Measurements from ENCODE around the gene LEMD2.

Gene LEMD2

DNA sequence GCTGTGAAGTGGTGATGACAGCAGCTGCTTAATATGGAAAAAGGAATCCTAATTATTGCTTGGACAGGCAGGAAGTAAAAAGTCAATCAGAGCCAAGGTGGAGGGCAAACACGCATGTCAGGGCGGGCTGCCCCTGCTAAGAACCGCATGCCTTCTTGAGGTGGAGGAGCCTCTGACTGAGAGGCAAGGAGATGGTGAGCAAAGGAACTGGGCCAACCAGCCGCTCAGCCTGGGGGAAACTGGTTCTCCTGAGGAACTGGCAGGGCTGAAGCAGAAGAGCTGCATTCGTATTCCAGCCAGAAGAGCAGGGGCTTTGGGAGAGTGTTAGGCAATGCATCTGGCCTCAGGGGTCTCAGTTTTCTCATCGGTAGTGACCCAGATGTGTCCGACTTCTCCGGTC lies 28.0 kb upstream of the LEMD2 start:
- DNase-seq (ENCODE audit: low spot score) = no peak
- TF ChIP-seq, protein P1, sequence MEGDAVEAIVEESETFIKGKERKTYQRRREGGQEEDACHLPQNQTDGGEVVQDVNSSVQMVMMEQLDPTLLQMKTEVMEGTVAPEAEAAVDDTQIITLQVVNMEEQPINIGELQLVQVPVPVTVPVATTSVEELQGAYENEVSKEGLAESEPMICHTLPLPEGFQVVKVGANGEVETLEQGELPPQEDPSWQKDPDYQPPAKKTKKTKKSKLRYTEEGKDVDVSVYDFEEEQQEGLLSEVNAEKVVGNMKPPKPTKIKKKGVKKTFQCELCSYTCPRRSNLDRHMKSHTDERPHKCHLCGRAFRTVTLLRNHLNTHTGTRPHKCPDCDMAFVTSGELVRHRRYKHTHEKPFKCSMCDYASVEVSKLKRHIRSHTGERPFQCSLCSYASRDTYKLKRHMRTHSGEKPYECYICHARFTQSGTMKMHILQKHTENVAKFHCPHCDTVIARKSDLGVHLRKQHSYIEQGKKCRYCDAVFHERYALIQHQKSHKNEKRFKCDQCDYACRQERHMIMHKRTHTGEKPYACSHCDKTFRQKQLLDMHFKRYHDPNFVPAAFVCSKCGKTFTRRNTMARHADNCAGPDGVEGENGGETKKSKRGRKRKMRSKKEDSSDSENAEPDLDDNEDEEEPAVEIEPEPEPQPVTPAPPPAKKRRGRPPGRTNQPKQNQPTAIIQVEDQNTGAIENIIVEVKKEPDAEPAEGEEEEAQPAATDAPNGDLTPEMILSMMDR (IDR thresholded peaks at IDR 0.05; ENCODE audit: extremely low read depth, missing control alignments) = no peak

- TF ChIP-seq, protein P1 (IDR thresholded peaks at IDR 0.05; ENCODE audit: extremely low read depth, missing control alignments) = no peak
- peak; percentile 51 for DNase-seq (ENCODE audit: low spot score)
Observed at GRCh38 chr6:33815854-33816253, 26.9 kb upstream of the LEMD2 start.

- DNase-seq (ENCODE audit: low spot score) = no peak
- TF ChIP-seq, protein P1 (IDR thresholded peaks at IDR 0.05; ENCODE audit: extremely low read depth, missing control alignments) = no peak
Observed at GRCh38 chr6:33813990-33814985, 25.4 kb upstream of the LEMD2 start.

DNA sequence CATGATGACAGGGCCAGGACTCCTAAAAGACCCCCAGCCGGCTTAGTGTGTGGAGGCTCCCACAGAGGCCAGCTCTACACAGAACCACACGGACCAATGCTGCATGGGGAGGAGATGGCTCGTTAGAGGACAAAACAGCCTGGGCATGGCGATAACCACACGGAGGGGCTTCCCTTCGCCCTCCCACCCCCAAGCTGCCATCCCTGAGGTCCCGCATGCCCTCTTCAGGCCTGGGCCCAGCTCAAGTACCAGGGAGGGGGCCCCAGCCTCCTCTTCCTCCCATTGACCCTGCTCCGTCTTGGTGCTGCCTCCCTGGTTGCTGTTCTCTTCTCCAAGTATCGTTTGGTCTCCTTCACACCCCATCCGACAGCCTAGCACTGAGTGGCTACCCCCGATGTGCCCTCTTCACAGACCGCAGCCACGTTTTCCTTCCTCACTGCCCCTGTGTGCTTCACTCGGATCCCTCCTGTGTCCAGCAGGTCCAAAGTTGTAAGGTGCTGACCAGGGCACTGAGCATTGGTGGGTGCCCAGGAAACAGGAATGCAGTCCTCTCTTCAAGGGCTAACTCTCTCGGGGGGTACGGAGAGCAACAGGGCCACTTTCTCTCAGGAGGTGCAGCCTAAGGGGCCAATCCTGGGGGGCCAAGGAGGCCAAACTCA lies 24.4 kb upstream of the LEMD2 start:
- TF ChIP-seq, protein P1 (IDR thresholded peaks at IDR 0.05; ENCODE audit: extremely low read depth, missing control alignments) = no peak
- DNase-seq (ENCODE audit: low spot score) = no peak

DNA sequence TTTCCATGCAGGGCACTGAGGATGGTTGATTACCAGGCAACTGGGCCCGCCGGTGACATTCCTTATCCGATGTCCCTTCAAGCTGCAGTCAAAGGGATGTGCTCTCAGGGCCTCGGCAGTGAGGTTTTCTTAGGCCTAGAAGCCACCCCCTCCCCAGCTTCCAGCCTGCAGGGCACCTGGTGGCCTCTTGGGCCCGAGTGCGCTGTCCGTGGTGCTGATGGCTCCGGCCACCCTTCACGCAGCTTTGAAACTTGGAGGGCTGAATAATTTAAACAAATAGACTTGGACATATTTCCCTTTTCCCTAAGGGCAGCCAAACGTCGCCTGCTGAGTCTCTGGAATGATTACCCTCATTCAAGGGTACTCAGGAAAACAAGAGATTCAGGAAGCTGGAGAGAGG lies 23.7 kb upstream of the LEMD2 start:
- TF ChIP-seq, protein P1 (IDR thresholded peaks at IDR 0.05; ENCODE audit: extremely low read depth, missing control alignments) = no peak
- DNase-seq (ENCODE audit: low spot score) = peak; percentile 70

GRCh38 chr6:33809594-33809993 lies 20.7 kb upstream of the LEMD2 start:
- TF ChIP-seq, protein P1 (IDR thresholded peaks at IDR 0.05; ENCODE audit: extremely low read depth, missing control alignments) = no peak
- DNase-seq (ENCODE audit: low spot score) = no peak

DNA sequence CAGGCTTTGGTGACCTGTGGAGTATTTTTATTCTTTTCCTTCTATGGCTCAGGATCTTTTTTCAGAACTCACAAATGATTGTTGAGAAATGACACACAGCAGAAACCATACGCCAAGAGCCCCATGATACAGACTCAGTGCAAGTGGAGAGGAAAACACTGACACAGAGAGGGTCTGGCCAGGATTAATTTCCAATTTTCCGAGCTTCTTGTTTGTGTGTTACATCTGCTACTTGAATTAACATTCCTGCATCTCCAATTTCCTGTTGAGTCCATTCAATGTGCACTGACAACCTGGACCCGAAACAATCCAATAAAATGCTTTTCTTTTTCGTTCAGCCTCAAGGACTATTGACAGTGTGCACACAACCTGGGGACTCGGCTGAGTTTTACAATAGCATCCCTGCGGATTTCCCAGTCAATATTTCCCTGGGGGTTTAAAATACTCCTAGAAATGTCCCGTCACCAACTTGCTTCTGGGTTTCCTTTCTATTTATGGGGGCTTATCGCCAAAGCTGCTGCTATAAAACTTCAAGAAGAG lies 19.8 kb upstream of the LEMD2 start:
- TF ChIP-seq, protein P1 (IDR thresholded peaks at IDR 0.05; ENCODE audit: extremely low read depth, missing control alignments) = no peak
- DNase-seq (ENCODE audit: low spot score) = no peak

Data from GM20000 (cell line).